H1 (cell line): ENCODE results near the gene VSIG10. TPM values are rescaled to one million over a fixed set of nuclear protein-coding genes. Genes with fewer than 3 reads are reported as not detected.

ENCODE experiments used
- CTCF ChIA-PET: fragments of 300-600 bp; sonication (Branson Sonifier 250); formaldehyde crosslinking; loops from one replicate; lab custom pipeline; 2021; ENCODE audit not compliant: partially characterized antibody; lab: Charles Lee
- POLR2A ChIA-PET: fragments of 300-600 bp; sonication (Branson Sonifier 250); formaldehyde crosslinking; loops from one replicate; lab custom pipeline; 2021; ENCODE audit warnings: inconsistent platforms; ENCODE audit not compliant: partially characterized antibody; lab: Charles Lee
- DNase-seq, 2 experiments: peaks; one replicate each; pipeline versions ENCODE4 v3.0.0 to v3.0.0-alpha.2; 2010 to 2022; ENCODE audit warnings: low spot score in 2 of 2, low read depth in 1 of 2, mixed read lengths in 1 of 2
- FAIRE-seq: peaks from 2 replicates; lab custom pipeline; 2011; peaks lifted over from hg19 to GRCh38; lab: Jason Lieb, UNC
- H2AFZ ChIP-seq: 2 replicates; pipeline ENCODE4 v1.8.1; 2012; ENCODE audit warnings: low read length, inconsistent platforms
- H2AK5ac ChIP-seq: 2 replicates; pipeline ENCODE4 v1.6.1; 2013; ENCODE audit warnings: low read depth, low read length
- H2BK120ac ChIP-seq: replicated peaks from 2 replicates; pipeline ENCODE3; 2013; ENCODE audit warnings: low read depth, low read length, inconsistent platforms
- H2BK12ac ChIP-seq: 2 replicates; pipeline ENCODE4 v1.6.1; 2013; ENCODE audit warnings: low read depth, low read length
- H2BK15ac ChIP-seq: 2 replicates; pipeline ENCODE4 v1.6.1; 2013; ENCODE audit warnings: low read length
- H2BK20ac ChIP-seq: 2 replicates; pipeline ENCODE4 v1.6.1; 2013; ENCODE audit warnings: low read length
- H2BK5ac ChIP-seq: 2 replicates; pipeline ENCODE4 v1.6.1; 2013; ENCODE audit warnings: low read depth, low read length
- H3K14ac ChIP-seq: 2 replicates; pipeline ENCODE4 v1.6.1; 2013; ENCODE audit warnings: inconsistent platforms; ENCODE audit not compliant: insufficient read length
- H3K18ac ChIP-seq: 2 replicates; pipeline ENCODE4 v1.6.1; 2013; ENCODE audit warnings: low read length; ENCODE audit errors: extremely low read depth
- H3K23ac ChIP-seq: 2 replicates; pipeline ENCODE4 v1.6.1; 2013; ENCODE audit warnings: inconsistent platforms; ENCODE audit not compliant: insufficient read length
- H3K23me2 ChIP-seq: 2 replicates; pipeline ENCODE4 v1.6.1; 2013; ENCODE audit warnings: low read depth, low read length
- H3K27ac ChIP-seq: 2 replicates; pipeline ENCODE4 v1.6.1; 2011; ENCODE audit warnings: low read depth, low read length, inconsistent platforms
- H3K27me3 ChIP-seq, 4 experiments: replicated peaks in 1 of 4; 1 replicate in 1 of 4; 2 replicates in 3 of 4; pipeline versions ENCODE4 v1.6.1 to v1.8.1; 2011 to 2013; ENCODE audit warnings: low read length in 3 of 4, mild to moderate bottlenecking in 3 of 4, inconsistent platforms in 2 of 4, mixed read lengths in 2 of 4, moderate library complexity in 1 of 4; ENCODE audit not compliant: control insufficient read depth in 3 of 4, insufficient read depth in 3 of 4; ENCODE audit errors: extremely low read depth in 1 of 4
- H3K36me3 ChIP-seq, 4 experiments: 2 replicates each; pipeline versions ENCODE4 v1.6.1 to v1.8.1; 2011 to 2013; ENCODE audit warnings: mild to moderate bottlenecking in 4 of 4, low read length in 3 of 4, moderate library complexity in 2 of 4, control low read depth in 1 of 4, inconsistent platforms in 1 of 4; ENCODE audit not compliant: insufficient read depth in 4 of 4, control insufficient read depth in 2 of 4
- H3K4ac ChIP-seq: replicated peaks from 2 replicates; pipeline ENCODE3; 2013; ENCODE audit warnings: low read length, low read depth, mixed read lengths, inconsistent platforms; ENCODE audit not compliant: insufficient read length
- H3K4me1 ChIP-seq, 4 experiments: replicated peaks in 1 of 4; 1 replicate in 1 of 4; 2 replicates in 3 of 4; pipeline versions ENCODE4 v1.6.1 to v1.8.1; 2011 to 2013; ENCODE audit warnings: low read length in 3 of 4, inconsistent platforms in 2 of 4, mixed read lengths in 1 of 4; ENCODE audit not compliant: insufficient read depth in 4 of 4, control insufficient read depth in 3 of 4
- H3K4me2 ChIP-seq, 2 experiments: 2 replicates each; pipeline versions ENCODE4 v1.6.1 to v1.8.1; 2011 to 2013; ENCODE audit warnings: low read depth in 2 of 2, low read length in 2 of 2, control low read depth in 1 of 2, inconsistent platforms in 1 of 2, mild to moderate bottlenecking in 1 of 2; ENCODE audit not compliant: insufficient read depth in 1 of 2
- H3K4me3 ChIP-seq, 4 experiments: fragments of 200-600, 300-600 bp in 1 of 4; sonication (generic), shearing (Covaris generic), sonication (Bioruptor Twin) in 1 of 4; 2 replicates each; pipeline versions ENCODE4 v1.5.1 to v1.8.1; 2011 to 2016; ENCODE audit warnings: low read length in 4 of 4, low read depth in 3 of 4, control low read depth in 2 of 4, inconsistent platforms in 2 of 4, mild to moderate bottlenecking in 2 of 4, mixed read lengths in 1 of 4, moderate library complexity in 1 of 4; ENCODE audit not compliant: insufficient read depth in 2 of 4; ENCODE audit errors: extremely low read depth in 1 of 4
- H3K56ac ChIP-seq: replicated peaks from 2 replicates; pipeline ENCODE3; 2013; ENCODE audit warnings: low read depth, mild to moderate bottlenecking, mixed read lengths, low read length, inconsistent platforms; ENCODE audit not compliant: insufficient read length
- H3K79me1 ChIP-seq: 2 replicates; pipeline ENCODE4 v1.6.1; 2013; ENCODE audit warnings: low read depth, low read length, control low read depth
- H3K79me2 ChIP-seq, 2 experiments: 2 replicates each; pipeline versions ENCODE4 v1.6.1 to v1.8.1; 2012 to 2013; ENCODE audit warnings: low read length in 2 of 2, mild to moderate bottlenecking in 2 of 2, inconsistent platforms in 1 of 2; ENCODE audit not compliant: insufficient read depth in 2 of 2, control insufficient read depth in 1 of 2
- H3K9ac ChIP-seq, 4 experiments: replicated peaks in 1 of 4; 1 replicate in 1 of 4; 2 replicates in 3 of 4; pipeline versions ENCODE4 v1.6.1 to v1.8.1; 2011 to 2013; ENCODE audit warnings: low read depth in 3 of 4, low read length in 3 of 4, control low read depth in 2 of 4, mild to moderate bottlenecking in 2 of 4, moderate library complexity in 2 of 4, inconsistent platforms in 1 of 4; ENCODE audit errors: extremely low read depth in 1 of 4
- H3K9me3 ChIP-seq, 2 experiments: 2 replicates each; pipeline versions ENCODE4 v1.6.1 to v1.8.1; 2012 to 2013; ENCODE audit warnings: mild to moderate bottlenecking in 2 of 2, moderate library complexity in 2 of 2, control low read depth in 1 of 2, inconsistent platforms in 1 of 2, low read depth in 1 of 2, low read length in 1 of 2, mixed read lengths in 1 of 2; ENCODE audit not compliant: insufficient read depth in 2 of 2
- H4K20me1 ChIP-seq, 2 experiments: replicated peaks in 1 of 2; 2 replicates each; pipeline versions ENCODE3 to v1.8.1; 2011 to 2013; ENCODE audit warnings: inconsistent platforms in 2 of 2, low read length in 2 of 2, mild to moderate bottlenecking in 1 of 2; ENCODE audit not compliant: insufficient read depth in 2 of 2, control insufficient read depth in 1 of 2
- H4K5ac ChIP-seq: 2 replicates; pipeline ENCODE4 v1.6.1; 2013; ENCODE audit warnings: low read length, low read depth, mixed read lengths, inconsistent platforms; ENCODE audit not compliant: insufficient read length
- H4K8ac ChIP-seq: 2 replicates; pipeline ENCODE4 v1.8.0; 2013; ENCODE audit warnings: mild to moderate bottlenecking, moderate library complexity, low read length, inconsistent platforms; ENCODE audit not compliant: insufficient read depth; ENCODE audit errors: extremely low read depth
- H4K91ac ChIP-seq: replicated peaks from 2 replicates; pipeline ENCODE3; 2013; ENCODE audit warnings: low read length, mixed read lengths, inconsistent platforms; ENCODE audit not compliant: insufficient read length
- BACH1 ChIP-seq: IDR thresholded peaks from 2 replicates; pipeline ENCODE4 v1.6.1; 2012; ENCODE audit warnings: low read length, improper control_type of control experiment
- BCL11A ChIP-seq, 2 experiments: IDR thresholded peaks; one replicate each; pipeline ENCODE4 v1.6.1; 2011; ENCODE audit warnings: low read depth in 2 of 2, low read length in 2 of 2, mild to moderate bottlenecking in 2 of 2
- BRCA1 ChIP-seq: IDR thresholded peaks from 2 replicates; pipeline ENCODE4 v1.6.1; 2012; ENCODE audit warnings: low read depth, low read length, improper control_type of control experiment
- CEBPB ChIP-seq: IDR thresholded peaks from 2 replicates; pipeline ENCODE4 v1.6.1; 2012; ENCODE audit warnings: low read depth, low read length
- CREB1 ChIP-seq: IDR thresholded peaks from 2 replicates; pipeline ENCODE4 v1.6.1; 2012; ENCODE audit warnings: inconsistent platforms
- EGR1 ChIP-seq: IDR thresholded peaks from 2 replicates; pipeline ENCODE4 v1.6.1; 2011; ENCODE audit warnings: low read depth, low read length, borderline replicate concordance
- JUND ChIP-seq: IDR thresholded peaks from 2 replicates; pipeline ENCODE4 v1.6.1; 2011; ENCODE audit warnings: mild to moderate bottlenecking, improper control_type of control experiment, low read length
- KDM4A ChIP-seq: IDR thresholded peaks from one replicate; pipeline ENCODE4 v1.7.1; 2012; ENCODE audit warnings: low read depth, mild to moderate bottlenecking, moderate library complexity, low read length, inconsistent platforms; ENCODE audit not compliant: severe bottlenecking
- RAD21 ChIP-seq, 2 experiments: IDR thresholded peaks in 1 of 2; conservative IDR thresholded peaks in 1 of 2; 2 replicates each; pipeline ENCODE4 v1.6.1; 2011; ENCODE audit warnings: low read depth in 2 of 2, low read length in 2 of 2, improper control_type of control experiment in 1 of 2, inconsistent platforms in 1 of 2, mild to moderate bottlenecking in 1 of 2, moderate library complexity in 1 of 2
- RFX5 ChIP-seq: IDR thresholded peaks from 2 replicates; pipeline ENCODE4 v1.6.1; 2011; ENCODE audit warnings: low read depth, low read length, improper control_type of control experiment, borderline replicate concordance
- SIN3A ChIP-seq, 2 experiments: IDR thresholded peaks in 1 of 2; conservative IDR thresholded peaks in 1 of 2; 2 replicates each; pipeline ENCODE4 v1.6.1; 2011 to 2012; ENCODE audit warnings: low read length in 2 of 2, improper control_type of control experiment in 1 of 2, low read depth in 1 of 2, mild to moderate bottlenecking in 1 of 2
- WGBS, 2 experiments: shearing (Covaris generic) in 1 of 2; methylation state at CpG; one replicate each; pipeline versions ENCODE4 v1.1.6 to v1.1.7; 2013 to 2015; ENCODE audit warnings: low lambda C conversion rate in 2 of 2, mixed read lengths in 2 of 2, inconsistent platforms in 1 of 2, low coverage in 1 of 2, missing lambda C conversion rate in 1 of 2; ENCODE audit not compliant: insufficient replicate concordance in 2 of 2, insufficient coverage in 1 of 2, insufficient read length in 1 of 2; ENCODE audit errors: extremely low coverage in 1 of 2, missing lambda C conversion rate in 1 of 2; 5-methylcytosine and 5-hydroxymethylcytosine counted together
- polyA plus RNA-seq, 7 experiments: library from polyadenylated mRNA; depleted of rRNA in 3 of 7; stranded (reverse) in 5 of 7; unstranded in 2 of 7; fragments of >200 nt in 5 of 7; fragments of 200-250 nt in 2 of 7; gene quantifications; 1 replicate in 5 of 7; 2 replicates in 1 of 7; 4 replicates in 1 of 7; pipeline versions ENCODE4 v1.2.1 to v1.2.3, GENCODE V29; 2011 to 2013; ENCODE audit warnings: missing spikeins in 2 of 7, mixed read lengths in 2 of 7
- total RNA-seq: library from RNA; stranded (reverse); fragmentation: NEBNext Ultra II Directional; extraction: Animal tissue kit (Norgen Biotek cat#: 25700); gene quantifications from 2 replicates; pipeline ENCODE4 v1.2.1, GENCODE V29; 2021

The VSIG10 gene
- total and polyA plus RNA-seq, 2 of the 8 experiments (the other 6 are each of a cell fraction or from before 2014, with no cell fraction given) = 34.4 to 93.6 TPM

DNA sequence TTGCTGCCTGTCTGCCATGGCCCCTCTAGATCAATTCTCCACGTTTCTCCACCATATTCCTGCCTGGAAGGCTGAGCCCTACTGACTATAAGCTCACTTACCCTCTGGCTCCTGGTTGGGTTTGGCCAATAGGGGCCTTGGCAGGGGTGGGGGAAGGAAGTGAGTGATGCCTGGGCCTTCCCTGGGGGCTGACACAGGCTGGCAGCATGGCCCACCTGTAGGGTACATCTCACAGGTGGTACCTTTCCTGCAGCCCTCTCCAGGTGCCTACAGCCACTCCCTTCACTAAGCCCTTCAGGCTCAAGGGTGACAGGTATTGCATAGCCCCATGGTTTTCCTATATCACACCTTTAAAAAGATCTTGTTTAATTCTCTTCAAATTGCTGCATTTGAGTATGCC is 83.8 kb downstream of the VSIG10 start:
- H3K23ac ChIP-seq = no peak overlapping the region
- ChIA-PET CTCF (interaction anchor here (1.2 to 2.4 kb wide), 2 partner anchors 15 to 17 kb away, joined by 3 to 8 read pairs; no protein-coding TSS in a partner anchor), POLR2A (interaction anchor here (1.1 to 9.0 kb wide), 4 partner anchors 13 to 144 kb away, joined by 3 to 113 read pairs (median 4); no protein-coding TSS in a partner anchor)
- H3K36me3 ChIP-seq = peaks cover 11 to 54% (median 37%) of the 10 kb centered on the region in 4 experiments
- H3K79me2 ChIP-seq = peaks cover 8 to 16% of the 10 kb centered on the region in 2 experiments; a peak in 3 of 4 replicates
- no peak overlapping the region for H3K56ac ChIP-seq
- DNase-seq (no peak), FAIRE-seq (no peak)
- H2BK15ac ChIP-seq = no peak overlapping the region
- H3K9ac ChIP-seq = no peak overlapping the region
- H4K8ac ChIP-seq = no peak overlapping the region
- H2BK120ac ChIP-seq = no peak overlapping the region
- no peak overlapping the region for H3K18ac ChIP-seq
- H3K14ac ChIP-seq = no peak overlapping the region
- no peaks in the 10 kb centered on the region for H3K27me3 ChIP-seq
- H3K4me1 ChIP-seq = no peaks in the 10 kb centered on the region; a peak in 1 of 7 replicates
- H3K4me3 ChIP-seq = no peak overlapping the region
- H3K27ac ChIP-seq = no peak overlapping the region
- no peaks in the 10 kb centered on the region for H3K79me1 ChIP-seq
- 84% methylated on average over 1 of the region's 1 CpG; no CpG with 5 or more reads in 1 of the 2 experiments for WGBS, 2 experiments
- H4K91ac ChIP-seq = no peak overlapping the region
- H3K9me3 ChIP-seq = no peaks in the 10 kb centered on the region
- no peak overlapping the region for H3K4ac ChIP-seq
- no peak overlapping the region for H2AK5ac ChIP-seq
- H2BK20ac ChIP-seq = no peak overlapping the region
- H2AFZ ChIP-seq = no peak overlapping the region
- H4K5ac ChIP-seq = no peak overlapping the region
- H3K23me2 ChIP-seq = peaks cover 3% of the 10 kb centered on the region
- H2BK5ac ChIP-seq = no peak overlapping the region
- H3K4me2 ChIP-seq = no peak overlapping the region
- peaks cover 3 to 4% of the 10 kb centered on the region in 2 experiments for H4K20me1 ChIP-seq
- no peak overlapping the region for H2BK12ac ChIP-seq
- no peak for TF ChIP-seq JUND
- TF ChIP-seq BRCA1 = no peak
- TF ChIP-seq KDM4A = no peak
- TF ChIP-seq BACH1 = no peak
- no peak for TF ChIP-seq EGR1
- TF ChIP-seq RAD21 (IDR thresholded peaks at IDR 0.05 in 1 of 2, conservative IDR thresholded peaks at IDR 0.05 in 1 of 2; ENCODE audit: low read depth in 2 of 2, low read length in 2 of 2) = no peak
- TF ChIP-seq CREB1 = no peak
- no peak for TF ChIP-seq RFX5
- no peak for TF ChIP-seq SIN3A (conservative IDR thresholded peaks at IDR 0.05 in 1 of 2, IDR thresholded peaks at IDR 0.05 in 1 of 2; ENCODE audit: low read depth in 1 of 2, low read length in 2 of 2)
- TF ChIP-seq BCL11A (IDR thresholded peaks at IDR 0.05; ENCODE audit: low read depth in 2 of 2, low read length in 2 of 2) = no peak
- TF ChIP-seq CEBPB = no peak
